EL (cell line): ENCODE measurements around the gene BICRA.
"Not testable (repeated sequence)": the region's sequence is repeated elsewhere in the genome, so short reads cannot be mapped to it uniquely, and the experiment has no call there.

Source experiments
- DNase-seq: peaks from one replicate; pipeline ENCODE4 v3.0.0-alpha.2; 2016

BICRA gene

GRCh38 chr19:47663911-47664771 lies 55.2 kb downstream of the BICRA start:
- peak; percentile 97 for DNase-seq

GRCh38 chr19:47668556-47668955 lies 59.6 kb downstream of the BICRA start:
- not testable (repeated sequence) for DNase-seq

GRCh38 chr19:47670736-47671135 lies 61.8 kb downstream of the BICRA start:
- DNase-seq, result no peak

- DNase-seq, result no peak
Measured at GRCh38 chr19:47671499-47671898, 62.6 kb downstream of the BICRA start.

- no peak for DNase-seq
Measured at GRCh38 chr19:47673426-47673825, 64.5 kb downstream of the BICRA start.

- no peak for DNase-seq
Measured at GRCh38 chr19:47674548-47674947, 65.6 kb downstream of the BICRA start.

GRCh38 chr19:47675271-47675670 lies 66.3 kb downstream of the BICRA start:
- DNase-seq, result no peak

- DNase-seq, result no peak
Measured at GRCh38 chr19:47675859-47676258, 66.9 kb downstream of the BICRA start.

- DNase-seq, result no peak
Measured at GRCh38 chr19:47676811-47677210, 67.9 kb downstream of the BICRA start.

- DNase-seq, result no peak
Measured at GRCh38 chr19:47679251-47679900, 70.4 kb downstream of the BICRA start.

- no peak for DNase-seq
Measured at GRCh38 chr19:47679922-47680857, 71.3 kb downstream of the BICRA start.

- no peak for DNase-seq
Measured at GRCh38 chr19:47680858-47681332, 72.0 kb downstream of the BICRA start.

- DNase-seq, result no peak
Measured at GRCh38 chr19:47681388-47681787, 72.5 kb downstream of the BICRA start.

- DNase-seq, result no peak
Measured at GRCh38 chr19:47681936-47682335, 73.0 kb downstream of the BICRA start.

GRCh38 chr19:47682939-47683338 lies 74.0 kb downstream of the BICRA start:
- no peak for DNase-seq

- no peak for DNase-seq
Measured at GRCh38 chr19:47686679-47687450, 77.9 kb downstream of the BICRA start.

GRCh38 chr19:47687906-47688305 lies 79.0 kb downstream of the BICRA start:
- DNase-seq, result no peak

GRCh38 chr19:47691090-47691489 lies 82.2 kb downstream of the BICRA start:
- DNase-seq, result no peak

GRCh38 chr19:47691782-47692181 lies 82.8 kb downstream of the BICRA start:
- no peak for DNase-seq

- DNase-seq, result no peak
Measured at GRCh38 chr19:47693489-47693888, 84.6 kb downstream of the BICRA start.

- DNase-seq, result no peak
Measured at GRCh38 chr19:47693903-47694302, 85.0 kb downstream of the BICRA start.
